Measurements from ENCODE around the gene AFF1.

The AFF1 gene, protein sequence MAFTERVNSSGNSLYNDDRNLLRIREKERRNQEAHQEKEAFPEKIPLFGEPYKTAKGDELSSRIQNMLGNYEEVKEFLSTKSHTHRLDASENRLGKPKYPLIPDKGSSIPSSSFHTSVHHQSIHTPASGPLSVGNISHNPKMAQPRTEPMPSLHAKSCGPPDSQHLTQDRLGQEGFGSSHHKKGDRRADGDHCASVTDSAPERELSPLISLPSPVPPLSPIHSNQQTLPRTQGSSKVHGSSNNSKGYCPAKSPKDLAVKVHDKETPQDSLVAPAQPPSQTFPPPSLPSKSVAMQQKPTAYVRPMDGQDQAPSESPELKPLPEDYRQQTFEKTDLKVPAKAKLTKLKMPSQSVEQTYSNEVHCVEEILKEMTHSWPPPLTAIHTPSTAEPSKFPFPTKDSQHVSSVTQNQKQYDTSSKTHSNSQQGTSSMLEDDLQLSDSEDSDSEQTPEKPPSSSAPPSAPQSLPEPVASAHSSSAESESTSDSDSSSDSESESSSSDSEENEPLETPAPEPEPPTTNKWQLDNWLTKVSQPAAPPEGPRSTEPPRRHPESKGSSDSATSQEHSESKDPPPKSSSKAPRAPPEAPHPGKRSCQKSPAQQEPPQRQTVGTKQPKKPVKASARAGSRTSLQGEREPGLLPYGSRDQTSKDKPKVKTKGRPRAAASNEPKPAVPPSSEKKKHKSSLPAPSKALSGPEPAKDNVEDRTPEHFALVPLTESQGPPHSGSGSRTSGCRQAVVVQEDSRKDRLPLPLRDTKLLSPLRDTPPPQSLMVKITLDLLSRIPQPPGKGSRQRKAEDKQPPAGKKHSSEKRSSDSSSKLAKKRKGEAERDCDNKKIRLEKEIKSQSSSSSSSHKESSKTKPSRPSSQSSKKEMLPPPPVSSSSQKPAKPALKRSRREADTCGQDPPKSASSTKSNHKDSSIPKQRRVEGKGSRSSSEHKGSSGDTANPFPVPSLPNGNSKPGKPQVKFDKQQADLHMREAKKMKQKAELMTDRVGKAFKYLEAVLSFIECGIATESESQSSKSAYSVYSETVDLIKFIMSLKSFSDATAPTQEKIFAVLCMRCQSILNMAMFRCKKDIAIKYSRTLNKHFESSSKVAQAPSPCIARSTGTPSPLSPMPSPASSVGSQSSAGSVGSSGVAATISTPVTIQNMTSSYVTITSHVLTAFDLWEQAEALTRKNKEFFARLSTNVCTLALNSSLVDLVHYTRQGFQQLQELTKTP

GRCh38 chr4:86934771-86935565, at the start of gene AFF1:
Gene AFF1 (plus strand): TSS chr4:86935011. CDS start chr4:86948534, 13,523 bp downstream.
- peak; percentile 92 for DNase-seq

GRCh38 chr4:86890790-86891189, 44.0 kb upstream of the AFF1 start:
- DNase-seq = no peak

DNA sequence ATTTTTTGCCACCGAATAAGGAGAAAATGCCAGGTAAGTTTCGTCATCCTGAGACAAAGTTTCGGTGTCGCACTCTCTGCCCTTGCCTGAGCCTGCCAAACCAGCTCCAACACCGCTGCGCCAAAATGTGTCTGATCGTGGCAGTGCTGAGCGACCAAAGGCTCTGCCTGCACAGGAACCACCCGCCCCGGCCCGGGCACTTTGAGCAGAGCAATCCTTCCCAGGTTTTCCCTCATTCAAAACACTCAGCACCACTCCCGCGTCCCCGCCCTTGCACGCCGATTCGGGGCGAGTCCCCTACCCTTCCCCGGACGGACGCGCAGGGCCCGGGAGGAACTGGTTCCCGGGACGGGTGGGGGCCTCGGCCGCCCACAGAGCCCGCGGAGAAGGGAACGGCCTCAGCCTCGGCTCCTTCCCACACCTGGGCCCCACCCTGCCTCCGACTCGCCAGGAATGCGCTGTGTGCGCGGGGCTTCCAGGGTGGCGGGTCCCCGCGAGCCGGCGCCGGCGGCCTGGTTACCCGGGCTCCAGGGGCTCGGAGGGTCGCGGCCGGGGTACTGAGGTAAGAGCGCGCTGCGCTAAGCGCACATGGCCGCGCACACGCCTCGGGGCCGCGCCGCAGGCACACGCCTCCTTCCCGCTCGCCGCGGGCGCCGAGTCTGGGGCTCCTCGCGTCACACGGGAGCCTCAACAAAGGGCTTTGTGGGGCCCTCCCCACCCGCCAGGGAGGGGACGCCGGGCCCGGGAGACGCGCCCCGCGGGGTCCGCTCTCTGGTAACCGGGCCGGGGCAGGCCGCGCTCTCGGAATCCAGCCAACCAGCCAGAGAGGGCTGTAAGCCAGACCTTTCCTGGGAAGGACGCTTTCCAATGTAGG, 42.8 kb upstream of the AFF1 start, which contains the start of gene C4orf36:
TSS of gene C4orf36 (minus strand) at position 661 of the 874 bp plus-strand sequence. CDS start 902 bp downstream, outside the sequence.
- peak; percentile 84 for DNase-seq

DNA sequence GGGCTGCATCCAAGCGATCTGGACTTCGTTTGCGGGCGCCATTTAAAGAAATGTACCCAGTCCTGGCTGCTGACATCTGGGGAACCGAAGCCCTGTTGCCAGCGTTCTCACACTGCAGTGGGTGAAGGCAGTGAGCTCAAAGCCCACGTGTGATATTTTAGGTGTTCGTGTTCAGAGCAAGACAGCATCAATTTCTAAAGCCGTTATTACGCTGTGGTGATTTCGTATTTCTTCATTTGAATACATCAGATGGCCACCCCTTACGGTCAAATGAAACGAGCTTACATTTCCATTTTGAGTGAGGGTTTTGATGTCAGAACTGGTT, 42.2 kb upstream of the AFF1 start:
- DNase-seq = no peak

- DNase-seq = no peak
These were observed 41.7 kb upstream of the AFF1 start for GRCh38 chr4:86893136-86893535.

- no peak for DNase-seq
These were observed 40.4 kb upstream of the AFF1 start for GRCh38 chr4:86894455-86894854.

DNA sequence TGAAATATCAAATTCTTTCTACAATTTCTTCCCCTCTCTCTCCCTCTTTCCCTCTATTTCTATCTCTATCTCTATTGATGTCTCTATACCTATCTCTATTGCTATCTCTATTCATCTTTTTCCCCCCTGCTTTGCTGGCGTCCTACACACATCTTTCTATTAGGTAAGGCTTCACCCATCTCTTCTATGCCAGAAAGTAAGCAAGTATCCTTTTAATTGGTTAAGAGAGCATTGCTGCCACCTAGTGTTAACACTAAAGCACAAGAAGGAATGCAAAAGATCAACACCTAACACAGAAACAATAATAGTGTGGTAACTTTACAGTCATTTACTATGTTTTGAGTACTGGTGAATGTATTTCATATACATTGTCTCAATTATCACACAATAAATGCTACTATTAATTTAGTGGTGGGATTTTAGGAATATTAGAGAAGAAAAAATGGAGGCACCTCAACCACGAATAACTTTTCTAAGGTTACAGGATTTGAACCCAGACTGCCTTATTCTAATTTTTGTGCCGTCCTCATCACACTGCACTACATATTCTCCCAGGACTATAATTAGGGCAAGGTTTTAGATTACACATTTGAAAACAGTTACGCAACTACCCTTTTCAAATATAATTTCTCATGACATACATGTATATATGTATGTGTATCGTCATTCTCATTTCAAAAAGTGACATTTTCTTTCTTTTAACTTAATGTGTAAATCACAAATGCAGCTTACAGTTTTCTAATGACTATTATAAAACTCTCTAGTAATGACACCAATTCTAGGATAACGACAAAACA, 38.9 kb upstream of the AFF1 start:
- DNase-seq = no peak

DNA sequence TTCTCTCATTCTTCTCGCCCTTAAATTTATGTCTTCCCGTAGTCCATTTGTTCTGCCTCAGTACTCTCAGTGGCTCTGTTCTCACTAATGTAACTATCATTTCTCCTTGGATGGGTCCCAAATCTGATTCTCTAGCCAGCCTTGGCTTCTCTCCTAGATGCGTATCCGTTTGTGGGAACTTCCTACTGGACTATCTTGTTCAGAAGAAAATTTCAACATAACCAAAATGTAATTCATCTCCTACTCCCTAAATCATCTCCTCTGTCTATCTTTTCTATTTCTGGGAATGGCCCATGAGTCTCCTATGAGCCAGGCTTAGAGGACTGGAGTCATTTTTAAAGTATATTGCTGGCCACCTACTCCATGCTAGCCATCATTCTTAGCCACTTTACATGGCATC, 38.2 kb upstream of the AFF1 start:
- no peak for DNase-seq

- DNase-seq = no peak
These were observed 36.2 kb upstream of the AFF1 start for GRCh38 chr4:86898562-86898961.

GRCh38 chr4:86901864-86902263, 32.9 kb upstream of the AFF1 start:
- DNase-seq = no peak

- no peak for DNase-seq
These were observed 26.6 kb upstream of the AFF1 start for GRCh38 chr4:86908251-86908657.

DNA sequence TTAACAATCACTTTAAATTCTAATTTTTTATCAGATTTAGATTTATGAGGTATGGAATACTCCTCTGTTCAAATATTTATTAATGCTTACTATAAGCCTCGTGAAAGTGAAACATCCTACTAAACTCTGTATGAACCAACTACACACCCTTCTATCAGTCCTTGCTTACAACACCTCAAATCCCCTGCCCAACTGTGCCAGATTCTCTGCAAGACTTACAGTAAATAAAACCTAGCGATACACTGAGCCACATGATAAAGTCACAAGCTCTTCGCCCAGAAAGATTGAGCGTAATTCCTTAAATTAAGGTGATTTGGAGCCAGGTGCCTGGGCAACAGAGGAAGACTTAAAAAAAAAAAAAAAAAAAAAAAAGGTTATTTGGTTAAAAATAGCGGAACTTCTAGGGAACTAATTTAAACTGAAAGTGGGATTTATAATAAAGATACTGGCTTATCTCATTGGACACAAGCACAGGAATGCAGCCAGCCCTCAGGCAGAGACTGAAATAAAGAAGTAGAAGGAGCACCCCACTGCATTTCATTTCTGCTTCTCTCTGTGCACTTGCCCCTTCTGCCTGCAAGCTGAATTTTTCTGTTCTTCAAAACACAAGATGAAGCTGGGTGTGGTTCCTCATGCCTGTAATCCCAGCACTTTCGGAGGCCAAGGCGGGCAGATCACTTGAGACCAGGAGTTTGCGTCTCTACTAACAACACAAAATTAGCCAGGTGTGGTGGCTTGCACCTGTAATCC, 25.1 kb upstream of the AFF1 start:
- no peak for DNase-seq

DNA sequence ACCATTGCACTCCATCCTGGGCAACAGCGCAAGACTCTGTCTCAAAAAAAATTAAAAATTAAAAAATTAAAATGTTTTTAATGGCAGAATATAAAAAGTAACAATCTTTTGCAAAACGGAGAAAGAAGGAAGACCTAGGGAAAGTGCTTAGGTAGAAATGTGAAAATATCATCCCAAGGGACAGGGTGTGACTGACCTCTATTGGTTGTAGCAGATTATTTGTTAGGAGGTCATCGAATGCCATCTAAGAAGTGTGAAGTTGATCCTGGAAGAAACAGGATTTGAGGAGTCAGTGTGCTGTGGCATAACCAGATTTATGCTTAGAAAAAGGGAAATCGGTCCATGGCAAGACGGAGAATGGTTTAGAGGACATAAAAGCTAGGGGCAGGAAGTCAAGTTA, 24.4 kb upstream of the AFF1 start:
- DNase-seq = no peak

GRCh38 chr4:86910820-86911684, 23.8 kb upstream of the AFF1 start:
- no peak for DNase-seq

GRCh38 chr4:86916392-86916791, 18.4 kb upstream of the AFF1 start:
- no peak for DNase-seq

GRCh38 chr4:86917212-86918039, 17.4 kb upstream of the AFF1 start:
- no peak for DNase-seq

DNA sequence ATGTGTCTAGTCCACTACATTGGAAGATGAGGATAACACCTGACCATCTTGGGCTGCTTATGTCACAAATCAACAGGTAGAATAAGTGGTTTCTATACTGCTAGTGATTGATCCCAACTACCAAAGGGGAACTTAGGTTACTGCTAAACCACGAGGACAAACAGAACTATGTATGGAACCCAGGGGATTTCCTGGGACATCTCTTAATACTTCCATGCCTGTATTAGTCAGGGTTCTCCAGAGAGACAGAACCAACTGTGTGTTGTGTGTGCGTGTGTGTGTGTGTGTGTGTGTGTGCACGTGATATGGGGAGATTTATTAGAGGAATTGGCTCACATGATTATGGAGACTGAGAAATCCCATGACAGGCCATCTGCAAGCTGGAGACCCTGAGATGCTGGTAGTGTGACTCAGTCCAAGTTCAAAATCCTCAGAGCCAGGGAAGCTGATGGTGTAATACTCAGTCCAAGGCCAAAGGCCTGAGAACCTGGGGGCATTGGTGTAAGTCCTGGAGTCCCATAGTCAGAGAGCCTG, 16.2 kb upstream of the AFF1 start:
- DNase-seq = no peak

Measured in right forelimb (tissue), 1 donor.